Measurements from ENCODE around the gene CTTNBP2.

Gene CTTNBP2

GRCh38 chr7:117803476-117803875 is 69.8 kb downstream of the CTTNBP2 start:
- Histone ChIP-seq H3K9ac (ENCODE audit: low read length) (no peak overlapping the region), H3K27ac (ENCODE audit: low read depth, low read length) (no peak overlapping the region), H3K36me3 (ENCODE audit: control insufficient read depth, insufficient read depth, low read length) (no peaks in the 10 kb centered on the region), H3K27me3 (ENCODE audit: control insufficient read depth, insufficient read depth, low read length) (no peaks in the 10 kb centered on the region), H3K4me1 (ENCODE audit: control insufficient read depth, insufficient read depth, low read length) (peaks cover 6% of the 10 kb centered on the region; the same call in 1 of the 2 replicates), H3K9me3 (ENCODE audit: control insufficient read depth, insufficient read depth, low read depth, low read length) (no peaks in the 10 kb centered on the region), H3K4me3 (ENCODE audit: low read depth, low read length) (no peak overlapping the region)

DNA sequence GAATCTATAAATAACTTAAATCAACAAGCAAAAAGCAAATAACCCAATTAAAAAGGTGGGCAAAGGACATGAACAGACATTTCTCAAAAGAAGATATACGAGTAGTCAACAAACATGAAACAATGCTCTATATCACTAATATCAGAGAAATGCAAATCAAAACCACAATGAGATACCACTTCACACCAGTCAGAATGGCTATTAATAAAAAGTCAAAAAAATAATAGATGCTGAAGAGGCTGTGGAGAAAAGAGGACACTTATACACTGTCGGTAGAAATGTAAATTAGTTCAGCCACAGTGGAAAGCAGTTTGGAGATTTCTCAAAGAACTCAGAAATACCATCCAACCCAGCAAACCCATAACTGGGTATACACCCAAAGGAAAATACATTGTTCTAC is 70.6 kb downstream of the CTTNBP2 start:
- no peaks in the 10 kb centered on the region for H3K36me3 ChIP-seq (ENCODE audit: control insufficient read depth, insufficient read depth, low read length)
- H3K27ac ChIP-seq (ENCODE audit: low read depth, low read length), result no peak overlapping the region
- no peaks in the 10 kb centered on the region for H3K27me3 ChIP-seq (ENCODE audit: control insufficient read depth, insufficient read depth, low read length)
- 0 out of 2 replicates have a peak, but pooled peaks cover 3% of the 10 kb centered on the region for H3K4me1 ChIP-seq (ENCODE audit: control insufficient read depth, insufficient read depth, low read length)
- no peak overlapping the region for H3K9ac ChIP-seq (ENCODE audit: low read length)
- no peaks in the 10 kb centered on the region for H3K9me3 ChIP-seq (ENCODE audit: control insufficient read depth, insufficient read depth, low read depth, low read length)
- no peak overlapping the region for H3K4me3 ChIP-seq (ENCODE audit: low read depth, low read length)

DNA sequence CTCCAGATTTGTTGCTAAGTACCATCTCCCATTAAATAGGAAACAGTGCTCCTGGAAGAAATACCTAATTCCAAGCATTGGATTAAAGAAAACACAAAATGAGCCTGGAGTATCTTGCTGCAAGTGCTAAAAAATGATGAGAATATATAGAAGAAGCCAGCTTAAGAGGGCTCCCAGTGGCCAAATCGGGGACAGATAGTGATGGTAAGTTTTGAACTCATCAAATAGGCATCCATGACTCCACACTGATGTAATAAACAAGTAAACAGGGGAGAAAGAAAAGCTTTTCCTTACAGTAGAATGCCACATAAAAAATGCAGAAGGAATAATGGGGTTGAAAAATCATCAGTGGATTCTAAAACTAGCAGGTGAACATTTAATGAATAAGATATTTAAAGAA is 72.4 kb downstream of the CTTNBP2 start:
- Histone ChIP-seq H3K9me3 (ENCODE audit: control insufficient read depth, insufficient read depth, low read depth, low read length) (no peaks in the 10 kb centered on the region), H3K4me3 (ENCODE audit: low read depth, low read length) (no peak overlapping the region), H3K27me3 (ENCODE audit: control insufficient read depth, insufficient read depth, low read length) (no peaks in the 10 kb centered on the region), H3K4me1 (ENCODE audit: control insufficient read depth, insufficient read depth, low read length) (0 out of 2 replicates have a peak, but pooled peaks cover under 1% of the 10 kb centered on the region), H3K36me3 (ENCODE audit: control insufficient read depth, insufficient read depth, low read length) (no peaks in the 10 kb centered on the region), H3K27ac (ENCODE audit: low read depth, low read length) (no peak overlapping the region), H3K9ac (ENCODE audit: low read length) (no peak overlapping the region)

DNA sequence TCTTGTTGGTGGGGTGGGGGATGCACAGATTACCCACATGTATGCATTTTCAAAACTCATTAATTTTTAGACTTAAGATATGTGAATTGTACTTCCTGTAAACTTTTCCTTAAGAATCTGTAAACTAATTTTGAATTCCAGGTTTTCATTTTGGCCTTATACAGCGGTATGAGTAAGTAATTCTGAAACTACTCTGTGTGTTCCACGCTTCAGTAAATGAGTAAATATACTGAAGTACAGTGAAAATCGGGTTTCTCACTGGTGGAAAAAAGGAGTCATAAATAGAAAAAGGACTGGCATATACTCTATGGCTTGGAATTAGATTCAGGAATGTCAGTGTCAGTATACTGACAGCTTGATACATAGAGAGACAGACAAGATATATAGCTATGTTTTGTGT is 72.8 kb downstream of the CTTNBP2 start:
- Histone ChIP-seq H3K27ac (ENCODE audit: low read depth, low read length) (no peak overlapping the region), H3K9me3 (ENCODE audit: control insufficient read depth, insufficient read depth, low read depth, low read length) (no peaks in the 10 kb centered on the region), H3K4me1 (ENCODE audit: control insufficient read depth, insufficient read depth, low read length) (no peaks in the 10 kb centered on the region), H3K9ac (ENCODE audit: low read length) (no peak overlapping the region), H3K4me3 (ENCODE audit: low read depth, low read length) (no peak overlapping the region), H3K36me3 (ENCODE audit: control insufficient read depth, insufficient read depth, low read length) (no peaks in the 10 kb centered on the region), H3K27me3 (ENCODE audit: control insufficient read depth, insufficient read depth, low read length) (no peaks in the 10 kb centered on the region)

- H3K36me3 ChIP-seq (ENCODE audit: control insufficient read depth, insufficient read depth, low read length), result peaks cover 3% of the 10 kb centered on the region; the same call in 1 of the 2 replicates
- no peak overlapping the region for H3K9ac ChIP-seq (ENCODE audit: low read length)
- no peak overlapping the region for H3K4me3 ChIP-seq (ENCODE audit: low read depth, low read length)
- H3K27ac ChIP-seq (ENCODE audit: low read depth, low read length), result no peak overlapping the region
- H3K4me1 ChIP-seq (ENCODE audit: control insufficient read depth, insufficient read depth, low read length), result no peaks in the 10 kb centered on the region
- H3K9me3 ChIP-seq (ENCODE audit: control insufficient read depth, insufficient read depth, low read depth, low read length), result no peaks in the 10 kb centered on the region
- no peaks in the 10 kb centered on the region for H3K27me3 ChIP-seq (ENCODE audit: control insufficient read depth, insufficient read depth, low read length)
These were observed 76.4 kb downstream of the CTTNBP2 start for GRCh38 chr7:117796889-117797288.

GRCh38 chr7:117793976-117794375 is 79.3 kb downstream of the CTTNBP2 start:
- Histone ChIP-seq H3K27me3 (ENCODE audit: control insufficient read depth, insufficient read depth, low read length) (no peaks in the 10 kb centered on the region), H3K36me3 (ENCODE audit: control insufficient read depth, insufficient read depth, low read length) (peaks cover 7% of the 10 kb centered on the region; the same call in 1 of the 2 replicates), H3K4me1 (ENCODE audit: control insufficient read depth, insufficient read depth, low read length) (no peaks in the 10 kb centered on the region), H3K9me3 (ENCODE audit: control insufficient read depth, insufficient read depth, low read depth, low read length) (no peaks in the 10 kb centered on the region), H3K4me3 (ENCODE audit: low read depth, low read length) (no peak overlapping the region), H3K9ac (ENCODE audit: low read length) (no peak overlapping the region), H3K27ac (ENCODE audit: low read depth, low read length) (no peak overlapping the region)

DNA sequence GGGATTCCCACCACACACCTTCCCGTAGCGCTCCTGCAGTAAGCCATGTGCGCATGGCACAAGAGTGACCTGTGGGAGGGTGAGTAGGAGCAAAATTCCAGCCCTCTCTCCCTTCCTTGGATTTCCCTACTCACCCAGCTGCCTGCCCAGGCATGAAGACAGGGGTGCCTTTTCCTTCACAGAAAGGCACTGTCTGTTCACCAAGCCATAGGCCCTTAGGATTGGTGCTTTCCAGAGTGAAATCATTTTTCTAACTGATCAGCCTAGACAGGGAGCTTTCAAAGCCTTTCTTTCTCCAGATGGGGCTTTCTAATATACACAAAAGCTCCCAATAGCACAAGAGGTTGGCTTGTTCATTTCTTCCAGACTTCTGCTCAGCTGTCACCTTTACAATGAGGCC is 79.7 kb downstream of the CTTNBP2 start:
- Histone ChIP-seq H3K27ac (ENCODE audit: low read depth, low read length) (no peak overlapping the region), H3K27me3 (ENCODE audit: control insufficient read depth, insufficient read depth, low read length) (no peaks in the 10 kb centered on the region), H3K4me1 (ENCODE audit: control insufficient read depth, insufficient read depth, low read length) (no peaks in the 10 kb centered on the region), H3K4me3 (ENCODE audit: low read depth, low read length) (no peak overlapping the region), H3K36me3 (ENCODE audit: control insufficient read depth, insufficient read depth, low read length) (peaks cover 7% of the 10 kb centered on the region; the same call in 1 of the 2 replicates), H3K9me3 (ENCODE audit: control insufficient read depth, insufficient read depth, low read depth, low read length) (no peaks in the 10 kb centered on the region), H3K9ac (ENCODE audit: low read length) (no peak overlapping the region)

DNA sequence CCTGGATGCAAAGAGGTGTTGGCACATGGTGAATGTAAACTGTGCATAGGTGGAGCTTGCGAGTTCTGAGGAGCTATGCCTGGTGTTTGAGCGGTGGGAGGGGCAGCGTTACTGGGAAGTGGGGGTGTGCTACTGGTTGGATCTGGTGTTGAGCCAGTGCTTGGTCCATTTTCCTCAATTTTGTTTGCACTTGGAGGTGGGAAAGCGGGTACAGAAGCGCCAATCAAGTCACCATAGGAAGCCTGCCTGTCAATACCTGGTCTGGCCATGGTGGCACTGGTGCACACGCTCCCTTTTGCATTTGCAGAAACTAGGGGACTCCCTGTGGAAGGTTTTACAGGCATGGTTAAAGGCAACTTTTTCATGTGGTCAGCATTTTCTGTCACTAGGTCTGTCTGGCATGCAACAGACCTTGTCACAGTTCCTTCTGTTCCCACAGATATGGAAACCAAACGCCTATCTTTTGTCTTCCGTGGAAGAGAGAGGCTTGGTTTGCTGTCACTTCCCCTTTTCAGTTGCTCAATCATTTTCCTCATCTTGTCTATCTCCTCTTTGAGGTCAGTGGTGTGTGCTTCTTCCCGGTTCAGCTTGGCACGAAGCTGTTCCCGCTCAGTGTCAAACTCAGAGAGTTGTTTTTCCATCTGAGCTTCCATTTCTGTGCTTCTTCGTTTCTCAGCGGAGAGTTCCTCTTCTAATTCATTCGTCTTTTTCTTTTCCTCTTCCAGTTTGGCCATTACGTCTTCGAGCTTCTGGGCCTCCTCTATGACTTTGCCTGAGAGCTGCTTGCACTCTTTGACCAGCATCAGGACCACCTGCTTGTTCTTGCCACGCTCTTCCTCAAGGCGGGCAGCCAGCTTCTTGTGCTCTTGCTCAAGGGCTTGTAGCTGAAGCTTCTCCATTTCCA is 81.1 kb downstream of the CTTNBP2 start:
- Histone ChIP-seq H3K27me3 (ENCODE audit: control insufficient read depth, insufficient read depth, low read length) (no peaks in the 10 kb centered on the region), H3K4me3 (ENCODE audit: low read depth, low read length) (no peak overlapping the region), H3K9ac (ENCODE audit: low read length) (no peak overlapping the region), H3K9me3 (ENCODE audit: control insufficient read depth, insufficient read depth, low read depth, low read length) (no peaks in the 10 kb centered on the region), H3K27ac (ENCODE audit: low read depth, low read length) (no peak overlapping the region), H3K36me3 (ENCODE audit: control insufficient read depth, insufficient read depth, low read length) (peaks cover 7% of the 10 kb centered on the region; the same call in 1 of the 2 replicates), H3K4me1 (ENCODE audit: control insufficient read depth, insufficient read depth, low read length) (no peaks in the 10 kb centered on the region)

GRCh38 chr7:117790731-117791130 is 82.5 kb downstream of the CTTNBP2 start:
- H3K9ac ChIP-seq (ENCODE audit: low read length), result no peak overlapping the region
- H3K27ac ChIP-seq (ENCODE audit: low read depth, low read length), result no peak overlapping the region
- no peak overlapping the region for H3K4me3 ChIP-seq (ENCODE audit: low read depth, low read length)
- H3K36me3 ChIP-seq (ENCODE audit: control insufficient read depth, insufficient read depth, low read length), result peaks cover 7% of the 10 kb centered on the region; the same call in 1 of the 2 replicates
- no peaks in the 10 kb centered on the region for H3K9me3 ChIP-seq (ENCODE audit: control insufficient read depth, insufficient read depth, low read depth, low read length)
- H3K4me1 ChIP-seq (ENCODE audit: control insufficient read depth, insufficient read depth, low read length), result no peaks in the 10 kb centered on the region; the same call in 1 of the 2 replicates
- no peaks in the 10 kb centered on the region for H3K27me3 ChIP-seq (ENCODE audit: control insufficient read depth, insufficient read depth, low read length)

DNA sequence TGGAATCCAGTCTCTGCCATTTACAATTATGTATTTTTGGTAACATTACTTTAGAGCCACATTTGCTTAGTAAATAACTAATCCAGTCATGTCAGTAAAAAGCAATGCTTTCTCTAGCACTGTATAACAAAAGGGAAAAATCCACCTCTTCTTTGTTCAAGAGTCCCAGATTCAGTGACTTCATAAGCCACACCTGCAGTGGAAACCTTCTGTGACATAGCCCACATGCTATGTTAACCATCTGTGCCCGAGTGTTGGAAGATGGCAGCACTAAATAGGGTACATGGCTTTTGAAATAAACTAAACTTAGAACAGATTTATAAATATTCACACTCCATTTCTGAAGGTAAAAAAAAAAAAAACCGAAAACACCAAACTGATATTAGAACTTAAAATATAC is 83.0 kb downstream of the CTTNBP2 start:
- Histone ChIP-seq H3K27me3 (ENCODE audit: control insufficient read depth, insufficient read depth, low read length) (no peaks in the 10 kb centered on the region), H3K36me3 (ENCODE audit: control insufficient read depth, insufficient read depth, low read length) (peaks cover 7% of the 10 kb centered on the region; the same call in 1 of the 2 replicates), H3K9me3 (ENCODE audit: control insufficient read depth, insufficient read depth, low read depth, low read length) (no peaks in the 10 kb centered on the region), H3K9ac (ENCODE audit: low read length) (no peak overlapping the region), H3K4me1 (ENCODE audit: control insufficient read depth, insufficient read depth, low read length) (no peaks in the 10 kb centered on the region; the same call in 1 of the 2 replicates), H3K4me3 (ENCODE audit: low read depth, low read length) (no peak overlapping the region), H3K27ac (ENCODE audit: low read depth, low read length) (no peak overlapping the region)

DNA sequence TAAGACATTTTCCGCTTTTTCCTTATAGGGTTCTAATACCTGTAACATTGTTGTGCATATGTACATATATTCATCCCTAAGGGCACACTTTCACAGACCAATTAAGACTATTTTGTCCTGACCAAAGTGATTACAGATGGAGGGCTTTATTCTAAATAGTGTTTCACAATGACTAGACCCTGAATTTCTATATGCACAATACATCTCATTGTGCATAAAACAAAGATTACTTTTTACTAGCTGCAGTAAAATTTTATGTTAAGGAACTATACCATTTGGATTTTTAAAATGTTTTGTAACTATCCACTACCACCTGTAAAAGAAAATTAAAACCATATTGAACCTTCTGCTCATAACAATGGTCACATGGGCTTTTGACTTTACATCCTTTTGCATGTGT is 87.8 kb downstream of the CTTNBP2 start:
- no peaks in the 10 kb centered on the region for H3K36me3 ChIP-seq (ENCODE audit: control insufficient read depth, insufficient read depth, low read length)
- H3K9me3 ChIP-seq (ENCODE audit: control insufficient read depth, insufficient read depth, low read depth, low read length), result no peaks in the 10 kb centered on the region
- H3K27me3 ChIP-seq (ENCODE audit: control insufficient read depth, insufficient read depth, low read length), result no peaks in the 10 kb centered on the region
- no peak overlapping the region for H3K27ac ChIP-seq (ENCODE audit: low read depth, low read length)
- H3K4me1 ChIP-seq (ENCODE audit: control insufficient read depth, insufficient read depth, low read length), result no peaks in the 10 kb centered on the region; the same call in 1 of the 2 replicates
- H3K9ac ChIP-seq (ENCODE audit: low read length), result no peak overlapping the region
- H3K4me3 ChIP-seq (ENCODE audit: low read depth, low read length), result no peak overlapping the region
